ENCODE results near the gene GRM6. TPM values are rescaled to one million over a fixed set of nuclear protein-coding genes. Genes with fewer than 3 reads are reported as not detected.

Gene GRM6
- polyA plus RNA-seq, 1 donor (not counting 4 experiments of a cell fraction or from before 2014, with no cell fraction given), result not detected

GRCh38 chr5:179033004-179033580 lies 38.0 kb upstream of the GRM6 start:
- no peak for TF ChIP-seq EZH2 (IDR thresholded peaks at IDR 0.05; ENCODE audit: low read length)
- TF ChIP-seq CTCF (optimal IDR thresholded peaks at IDR 0.05 in 1 of 3, IDR thresholded peaks at IDR 0.05 in 1 of 3, conservative IDR thresholded peaks at IDR 0.05 in 1 of 3; ENCODE audit: extremely low read depth in 1 of 3, insufficient read depth in 2 of 3, low read length in 3 of 3), result no peak
- Histone ChIP-seq H3K9me3 (ENCODE audit: control insufficient read depth, low read depth, low read length) (peaks cover 34% of the 10 kb centered on the region), H2AFZ (ENCODE audit: control insufficient read depth, low read length) (no peak overlapping the region), H3K9ac (ENCODE audit: control insufficient read depth, extremely low read depth, insufficient read depth, low read length) (no peak overlapping the region), H3K79me2 (ENCODE audit: control insufficient read depth, insufficient read depth, low read length) (no peaks in the 10 kb centered on the region), H4K20me1 (ENCODE audit: control insufficient read depth, extremely low read depth, insufficient read depth, low read length) (no peaks in the 10 kb centered on the region), H3K4me1 (ENCODE audit: control insufficient read depth, extremely low read depth, insufficient read depth, low read length) (no peaks in the 10 kb centered on the region), H3K27ac (ENCODE audit: control insufficient read depth, insufficient read depth, low read length) (no peak overlapping the region), H3K36me3 (ENCODE audit: control insufficient read depth in 2 of 2, extremely low read depth in 1 of 2, insufficient read depth in 2 of 2, low read length in 2 of 2) (peaks cover 0 to 18% of the 10 kb centered on the region in 2 experiments), H3K27me3 (ENCODE audit: control insufficient read depth, extremely low read depth, insufficient read depth, low read length) (no peaks in the 10 kb centered on the region), H3K9me1 (ENCODE audit: control insufficient read depth, extremely low read depth, insufficient read depth, low read length) (no peaks in the 10 kb centered on the region), H3K4me3 (ENCODE audit: control insufficient read depth in 2 of 3, extremely low read depth in 1 of 3, insufficient read depth in 2 of 3, low read depth in 1 of 3, low read length in 3 of 3) (no peak overlapping the region), H3K4me2 (ENCODE audit: control insufficient read depth, extremely low read depth, insufficient read depth, low read depth, low read length) (no peak overlapping the region)
- no peak for DNase-seq (ENCODE audit: low read depth, low spot score)
- no peak for FAIRE-seq
- dilution Hi-C loops (cut with MboI; ENCODE audit: extremely low pct_ligation_motif_present, low sequenced_read_pairs), result no loop called here

GRCh38 chr5:179023528-179024189 lies 28.5 kb upstream of the GRM6 start, which contains the start of gene ZNF879:
TSS of gene ZNF879 (plus strand) at chr5:179023804. CDS start at chr5:179025005, 1,201 bp downstream.
- Histone ChIP-seq H3K27ac (ENCODE audit: control insufficient read depth, insufficient read depth, low read length) (peak within 1 kb of the TSS; percentile 54), H3K4me2 (ENCODE audit: control insufficient read depth, extremely low read depth, insufficient read depth, low read depth, low read length) (peak within 1 kb of the TSS; percentile 87), H3K9me1 (ENCODE audit: control insufficient read depth, extremely low read depth, insufficient read depth, low read length) (no peaks in the 10 kb centered on the region), H3K9me3 (ENCODE audit: control insufficient read depth, low read depth, low read length) (peaks cover 7% of the 10 kb centered on the region), H3K36me3 (ENCODE audit: control insufficient read depth in 2 of 2, extremely low read depth in 1 of 2, insufficient read depth in 2 of 2, low read length in 2 of 2) (peaks cover 6 to 7% of the 10 kb centered on the region in 2 experiments), H3K9ac (ENCODE audit: control insufficient read depth, extremely low read depth, insufficient read depth, low read length) (peak within 1 kb of the TSS; percentile 66), H2AFZ (ENCODE audit: control insufficient read depth, low read length) (peak within 1 kb of the TSS; percentile 96), H3K27me3 (ENCODE audit: control insufficient read depth, extremely low read depth, insufficient read depth, low read length) (no peaks in the 10 kb centered on the region), H3K79me2 (ENCODE audit: control insufficient read depth, insufficient read depth, low read length) (no peaks in the 10 kb centered on the region), H3K4me3 (ENCODE audit: control insufficient read depth in 2 of 3, extremely low read depth in 1 of 3, insufficient read depth in 2 of 3, low read depth in 1 of 3, low read length in 3 of 3) (peak within 1 kb of the TSS; percentile 48 to 93 (median 86)), H4K20me1 (ENCODE audit: control insufficient read depth, extremely low read depth, insufficient read depth, low read length) (no peaks in the 10 kb centered on the region), H3K4me1 (ENCODE audit: control insufficient read depth, extremely low read depth, insufficient read depth, low read length) (peaks cover 6% of the 10 kb centered on the region)
- dilution Hi-C loops (cut with MboI; ENCODE audit: extremely low pct_ligation_motif_present, low sequenced_read_pairs), result no loop called here
- peak; percentile 91 for FAIRE-seq
- TF ChIP-seq CTCF (optimal IDR thresholded peaks at IDR 0.05 in 1 of 3, IDR thresholded peaks at IDR 0.05 in 1 of 3, conservative IDR thresholded peaks at IDR 0.05 in 1 of 3; ENCODE audit: extremely low read depth in 1 of 3, insufficient read depth in 2 of 3, low read length in 3 of 3), result no peak
- TF ChIP-seq EZH2 (IDR thresholded peaks at IDR 0.05; ENCODE audit: low read length), result no peak
- peak; percentile 57 for DNase-seq (ENCODE audit: low read depth, low spot score)
